ENCODE measurements around the gene POLA1. TPM values are rescaled to one million over a fixed set of nuclear protein-coding genes. Genes with fewer than 3 reads are reported as not detected.

POLA1 gene
- total RNA-seq, 1 donor = 13.8 TPM

- DNase-seq (ENCODE audit: low read depth) = no peak
- no peak overlapping the region for H3K4me3 ChIP-seq (ENCODE audit: low read depth, low read length)
- TF ChIP-seq CTCF (IDR thresholded peaks at IDR 0.05; ENCODE audit: insufficient read depth, low read depth, low read length) = no peak
Measured at GRCh38 chrX:24694825-24695224, 1.1 kb downstream of the POLA1 start.

DNA sequence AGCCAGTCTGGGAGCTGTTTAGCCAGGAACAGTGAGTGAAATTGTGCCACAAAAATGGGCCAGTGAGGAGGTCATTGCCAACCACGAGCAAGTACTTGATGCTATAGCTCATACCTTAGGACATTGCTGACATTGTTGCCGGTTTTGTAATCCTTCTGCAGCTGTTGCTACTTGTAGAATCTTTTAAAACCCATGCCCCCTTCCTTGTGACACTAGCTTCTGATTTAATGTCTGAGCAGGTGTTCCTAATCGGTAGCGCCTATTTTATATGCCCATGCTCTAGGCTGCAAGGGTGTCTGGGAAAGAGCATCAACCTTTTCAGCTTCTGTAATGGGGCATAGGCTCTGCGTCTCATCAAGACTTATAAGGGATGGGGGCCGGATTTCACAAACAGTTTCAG lies 2.6 kb downstream of the POLA1 start:
- no peak for DNase-seq (ENCODE audit: low read depth)
- no peak for TF ChIP-seq CTCF (IDR thresholded peaks at IDR 0.05; ENCODE audit: insufficient read depth, low read depth, low read length)
- H3K4me3 ChIP-seq (ENCODE audit: low read depth, low read length) = no peak overlapping the region

DNA sequence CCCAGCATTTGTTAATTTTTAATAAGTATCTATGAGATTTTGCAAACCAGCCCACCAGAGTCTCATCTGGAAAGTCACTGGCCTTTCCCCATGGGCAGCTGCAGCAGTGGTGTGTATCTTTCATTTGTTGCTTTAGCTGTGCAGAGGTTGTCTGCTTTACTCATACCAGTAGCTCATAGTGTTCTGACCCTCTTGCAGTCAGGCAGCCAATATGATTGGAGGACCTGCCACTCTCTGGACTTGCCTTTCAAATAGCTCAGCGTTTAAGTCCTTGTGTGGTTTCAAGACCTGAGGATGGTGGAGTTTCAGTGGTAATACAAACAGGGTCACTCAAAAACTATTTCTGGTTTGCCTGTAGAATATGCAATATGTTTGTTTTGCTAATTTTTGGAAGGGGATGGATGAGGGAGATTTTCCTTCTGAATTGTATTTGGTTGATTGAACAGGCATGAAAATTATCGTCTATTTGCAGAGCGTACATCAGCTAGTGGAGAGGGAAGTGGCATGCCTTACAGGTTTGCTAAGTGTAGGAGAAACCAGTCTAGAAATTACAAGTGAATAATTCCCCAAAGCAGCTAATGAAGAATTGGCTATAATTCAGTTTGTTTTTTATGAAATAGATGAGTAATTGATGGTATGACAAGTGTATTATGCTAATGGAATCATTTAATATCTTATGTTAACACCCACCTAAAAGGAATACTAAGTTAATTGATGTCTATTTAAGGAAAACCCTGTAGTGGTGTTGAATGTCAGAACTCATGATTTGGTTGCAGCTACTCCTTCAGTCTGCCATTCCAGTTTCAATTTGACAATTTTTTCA lies 8.9 kb downstream of the POLA1 start:
- DNase-seq (ENCODE audit: low read depth) = no peak
- no peak for TF ChIP-seq CTCF (IDR thresholded peaks at IDR 0.05; ENCODE audit: insufficient read depth, low read depth, low read length)
- H3K4me3 ChIP-seq (ENCODE audit: low read depth, low read length) = no peak overlapping the region

DNA sequence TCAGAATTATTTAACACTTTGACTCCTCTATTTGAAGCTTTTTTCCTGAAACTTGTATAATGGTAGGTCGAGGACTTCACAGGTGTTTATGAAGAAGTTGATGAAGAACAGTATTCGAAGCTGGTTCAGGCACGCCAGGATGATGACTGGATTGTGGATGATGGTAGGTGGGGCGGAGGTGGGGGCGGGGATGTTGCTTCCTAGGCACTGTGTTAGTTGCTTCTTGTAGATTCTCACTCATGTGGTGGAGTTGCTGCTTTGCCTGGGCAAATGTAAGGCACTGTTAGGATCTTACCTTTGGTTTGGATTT lies 9.4 kb downstream of the POLA1 start:
- no peak for TF ChIP-seq CTCF (IDR thresholded peaks at IDR 0.05; ENCODE audit: insufficient read depth, low read depth, low read length)
- no peak for DNase-seq (ENCODE audit: low read depth)
- no peak overlapping the region for H3K4me3 ChIP-seq (ENCODE audit: low read depth, low read length)

DNA sequence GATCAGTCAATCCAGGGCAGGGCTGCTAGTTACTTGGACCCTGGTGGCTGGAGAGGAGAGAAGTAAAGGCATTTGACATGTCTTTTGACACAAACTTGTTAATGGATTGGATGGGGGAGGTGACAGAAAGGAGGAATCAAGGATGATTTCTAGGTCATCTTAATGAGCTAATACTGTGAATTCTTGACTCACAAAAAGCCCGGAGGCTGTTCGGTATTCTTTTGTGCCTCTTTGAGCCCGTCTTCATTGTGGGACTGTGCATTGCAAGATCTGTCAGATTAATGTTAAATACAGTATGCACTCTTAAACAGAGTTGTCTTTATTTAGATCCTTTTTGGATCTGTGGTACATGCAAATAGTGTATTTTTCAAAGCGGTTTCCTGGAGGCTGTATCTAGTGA lies 25.1 kb downstream of the POLA1 start:
- no peak for DNase-seq (ENCODE audit: low read depth)
- no peak for TF ChIP-seq CTCF (IDR thresholded peaks at IDR 0.05; ENCODE audit: insufficient read depth, low read depth, low read length)
- H3K4me3 ChIP-seq (ENCODE audit: low read depth, low read length) = no peak overlapping the region

DNA sequence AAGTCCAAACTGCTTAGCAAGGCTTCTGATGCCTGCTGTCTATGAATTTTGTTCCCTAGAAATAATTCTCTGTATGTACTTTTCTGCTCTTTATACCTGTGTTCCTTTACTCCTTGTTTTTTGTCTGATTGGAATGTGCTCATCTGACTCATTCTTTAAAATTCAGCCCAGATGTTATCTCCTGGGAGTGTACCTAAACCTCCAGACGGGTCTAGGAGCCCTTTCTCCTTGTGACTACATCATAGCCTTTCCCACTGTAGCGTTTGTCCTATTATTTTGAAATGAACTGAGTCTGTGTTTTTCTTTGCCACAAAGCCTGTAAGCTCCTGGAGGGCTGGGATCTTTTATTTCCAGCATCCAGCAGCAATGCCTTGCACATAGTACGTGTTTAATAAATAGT lies 26.3 kb downstream of the POLA1 start:
- no peak overlapping the region for H3K4me3 ChIP-seq (ENCODE audit: low read depth, low read length)
- TF ChIP-seq CTCF (IDR thresholded peaks at IDR 0.05; ENCODE audit: insufficient read depth, low read depth, low read length) = no peak
- no peak for DNase-seq (ENCODE audit: low read depth)

DNA sequence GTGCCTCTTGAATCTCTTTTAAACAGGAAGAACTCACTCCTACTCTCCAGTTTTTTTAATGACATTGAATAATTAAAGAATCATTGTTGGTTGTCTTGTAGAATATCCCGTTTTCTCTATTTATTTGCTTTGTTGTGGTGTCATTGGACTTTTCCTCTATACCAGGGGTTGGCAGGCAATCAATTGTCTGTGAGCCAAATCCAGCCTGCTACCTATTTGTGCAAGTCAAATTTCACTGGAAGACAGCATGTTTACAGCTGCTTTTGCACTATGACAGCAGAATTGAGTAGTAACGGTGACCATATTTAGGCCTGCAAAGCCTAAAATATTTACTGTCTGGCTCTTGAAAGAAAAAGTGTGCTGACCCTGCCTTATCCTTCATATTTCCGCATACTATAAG lies 34.8 kb downstream of the POLA1 start:
- TF ChIP-seq CTCF (IDR thresholded peaks at IDR 0.05; ENCODE audit: insufficient read depth, low read depth, low read length) = no peak
- no peak for DNase-seq (ENCODE audit: low read depth)

More for the DNA sequence above, 34.8 kb downstream of the POLA1 start:
- H3K4me3 ChIP-seq (ENCODE audit: low read depth, low read length) = no peak overlapping the region
